Spinal cord (tissue), 10 donors: ENCODE data around the gene SLC14A1. TPM values are rescaled to one million over a fixed set of nuclear protein-coding genes. Genes with fewer than 3 reads are reported as not detected.

ENCODE experiments used
- DNase-seq, 6 donors: peaks; one replicate each; pipeline versions ENCODE4 v3.0.0 to v3.0.0-alpha.2; 2013 to 2015; ENCODE audit warnings: low spot score in 6 of 6, low read depth in 4 of 6
- H3K27ac ChIP-seq: one replicate; pipeline ENCODE4 v1.5.1; 2013; ENCODE audit warnings: low read depth, low read length, control low read depth
- H3K27me3 ChIP-seq: one replicate; pipeline ENCODE4 v1.6.1; 2013; ENCODE audit warnings: low read length; ENCODE audit not compliant: control insufficient read depth, insufficient read depth
- H3K36me3 ChIP-seq: one replicate; pipeline ENCODE4 v1.6.1; 2013; ENCODE audit warnings: low read length; ENCODE audit not compliant: control insufficient read depth, insufficient read depth
- H3K4me1 ChIP-seq: one replicate; pipeline ENCODE4 v1.6.1; 2013; ENCODE audit warnings: low read length; ENCODE audit not compliant: control insufficient read depth, insufficient read depth
- H3K4me3 ChIP-seq: one replicate; pipeline ENCODE4 v1.5.1; 2013; ENCODE audit warnings: low read depth, low read length, control low read depth
- H3K9me3 ChIP-seq: one replicate; pipeline ENCODE4 v1.6.1; 2013; ENCODE audit warnings: low read length; ENCODE audit not compliant: control insufficient read depth, insufficient read depth
- WGBS: methylation state at CpG from one replicate; pipeline ENCODE4 v1.1.5; 2013; ENCODE audit warnings: missing lambda C conversion rate; ENCODE audit not compliant: insufficient coverage; 5-methylcytosine and 5-hydroxymethylcytosine counted together
- polyA plus RNA-seq, 2 donors: library from polyadenylated mRNA; unstranded; fragments of 120-200 nt; gene quantifications; one replicate each; pipeline ENCODE4 v1.2.1, GENCODE V29; 2013; ENCODE audit not compliant: insufficient read length in 2 of 2
- total RNA-seq, 2 donors: library from RNA; depleted of rRNA in 1 of 2; stranded (reverse); fragments of 120-200 nt in 1 of 2; fragments of >200 nt in 1 of 2; gene quantifications; one replicate each; pipeline versions ENCODE4 v1.2.3 to v1.2.4, GENCODE V29; 2013 to 2014
- donor health status: healthy.

Gene SLC14A1
- total and polyA plus RNA-seq, 4 donors, result 1.1 to 19.4 (median 1.6) TPM

GRCh38 chr18:45687621-45688020 lies 36.4 kb upstream of the SLC14A1 start:
- Histone ChIP-seq H3K9me3 (no peaks in the 10 kb centered on the region), H3K4me3 (no peak overlapping the region), H3K36me3 (no peaks in the 10 kb centered on the region), H3K4me1 (peaks cover 8% of the 10 kb centered on the region), H3K27ac (no peak overlapping the region), H3K27me3 (no peaks in the 10 kb centered on the region)
- no peak for DNase-seq
- 47% methylated on average over 6 of the region's 6 CpGs for WGBS

DNA sequence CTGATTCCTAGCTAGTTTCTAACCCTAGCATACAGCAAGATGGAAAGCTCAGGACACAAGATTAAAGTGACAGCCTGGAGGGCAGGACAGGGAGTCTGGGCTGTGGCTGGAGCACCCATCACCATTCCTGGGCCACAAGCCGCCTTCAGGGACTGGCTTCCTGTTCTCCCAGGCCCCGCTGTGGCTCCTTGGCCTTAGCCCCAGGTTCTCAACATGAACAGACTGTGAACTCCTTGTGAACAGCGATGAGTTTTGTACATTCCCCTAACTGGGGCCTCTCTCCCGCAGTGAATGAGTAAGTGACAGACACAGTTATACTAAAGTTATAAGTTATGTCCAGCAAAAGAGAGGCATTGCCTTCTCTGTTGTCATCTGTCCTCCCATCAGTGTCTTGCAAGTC lies 35.9 kb upstream of the SLC14A1 start:
- no peak overlapping the region for H3K27ac ChIP-seq
- H3K4me1 ChIP-seq, result peaks cover 8% of the 10 kb centered on the region
- no peaks in the 10 kb centered on the region for H3K27me3 ChIP-seq
- no peaks in the 10 kb centered on the region for H3K9me3 ChIP-seq
- no peak for DNase-seq
- no peak overlapping the region for H3K4me3 ChIP-seq
- WGBS, result 100% methylated on average over 2 of the region's 4 CpGs
- no peaks in the 10 kb centered on the region for H3K36me3 ChIP-seq

DNA sequence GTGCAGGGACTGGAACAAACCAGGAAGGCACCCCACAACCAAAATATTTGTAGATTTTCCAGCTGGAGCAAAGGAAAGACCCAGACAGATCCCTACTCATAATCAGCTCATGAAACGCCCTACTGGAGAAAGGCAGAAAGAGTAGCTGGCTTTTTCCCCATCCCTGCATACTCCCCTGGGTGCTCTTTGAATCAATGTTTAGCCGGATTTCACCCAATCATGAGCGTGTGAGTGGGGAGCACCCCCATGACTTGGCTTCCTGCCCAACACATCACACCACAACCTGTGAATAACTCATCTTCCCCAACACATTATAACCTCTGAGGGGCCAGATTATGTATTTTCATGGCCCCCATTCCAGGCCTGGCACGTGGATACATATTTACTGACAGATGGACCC lies 35.1 kb upstream of the SLC14A1 start:
- H3K36me3 ChIP-seq, result no peaks in the 10 kb centered on the region
- peaks cover 8% of the 10 kb centered on the region for H3K4me1 ChIP-seq
- H3K27me3 ChIP-seq, result no peaks in the 10 kb centered on the region
- no peak overlapping the region for H3K27ac ChIP-seq
- 71% methylated on average over 3 of the region's 4 CpGs for WGBS
- no peaks in the 10 kb centered on the region for H3K9me3 ChIP-seq
- no peak overlapping the region for H3K4me3 ChIP-seq
- peak in 2 of 6 donors; percentile 6 to 44 for DNase-seq

DNA sequence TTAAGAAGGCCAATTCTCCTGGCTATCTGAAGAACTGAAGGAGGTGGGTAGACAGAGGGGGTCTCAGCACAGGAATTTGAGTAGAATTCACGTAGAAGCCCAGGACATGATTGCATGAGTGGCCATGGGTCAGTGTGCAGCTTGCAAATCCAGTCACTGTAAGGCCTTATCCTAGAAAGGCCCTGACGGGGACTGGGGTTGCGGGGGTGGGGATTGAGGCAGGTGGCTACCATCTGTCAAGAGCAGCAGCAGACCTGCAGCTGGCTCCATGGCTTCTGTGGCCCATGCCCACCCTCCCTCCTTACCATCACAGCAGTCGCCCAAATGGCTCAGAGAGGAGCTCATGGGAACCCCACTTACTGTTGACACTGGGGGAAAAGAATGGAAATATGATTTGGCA lies 34.6 kb upstream of the SLC14A1 start:
- H3K27me3 ChIP-seq, result no peaks in the 10 kb centered on the region
- H3K9me3 ChIP-seq, result peaks cover under 1% of the 10 kb centered on the region
- H3K4me3 ChIP-seq, result no peak overlapping the region
- H3K36me3 ChIP-seq, result no peaks in the 10 kb centered on the region
- 100% methylated on average over 1 of the region's 4 CpGs for WGBS
- H3K27ac ChIP-seq, result no peak overlapping the region
- peaks cover 8% of the 10 kb centered on the region for H3K4me1 ChIP-seq
- no peak for DNase-seq

DNA sequence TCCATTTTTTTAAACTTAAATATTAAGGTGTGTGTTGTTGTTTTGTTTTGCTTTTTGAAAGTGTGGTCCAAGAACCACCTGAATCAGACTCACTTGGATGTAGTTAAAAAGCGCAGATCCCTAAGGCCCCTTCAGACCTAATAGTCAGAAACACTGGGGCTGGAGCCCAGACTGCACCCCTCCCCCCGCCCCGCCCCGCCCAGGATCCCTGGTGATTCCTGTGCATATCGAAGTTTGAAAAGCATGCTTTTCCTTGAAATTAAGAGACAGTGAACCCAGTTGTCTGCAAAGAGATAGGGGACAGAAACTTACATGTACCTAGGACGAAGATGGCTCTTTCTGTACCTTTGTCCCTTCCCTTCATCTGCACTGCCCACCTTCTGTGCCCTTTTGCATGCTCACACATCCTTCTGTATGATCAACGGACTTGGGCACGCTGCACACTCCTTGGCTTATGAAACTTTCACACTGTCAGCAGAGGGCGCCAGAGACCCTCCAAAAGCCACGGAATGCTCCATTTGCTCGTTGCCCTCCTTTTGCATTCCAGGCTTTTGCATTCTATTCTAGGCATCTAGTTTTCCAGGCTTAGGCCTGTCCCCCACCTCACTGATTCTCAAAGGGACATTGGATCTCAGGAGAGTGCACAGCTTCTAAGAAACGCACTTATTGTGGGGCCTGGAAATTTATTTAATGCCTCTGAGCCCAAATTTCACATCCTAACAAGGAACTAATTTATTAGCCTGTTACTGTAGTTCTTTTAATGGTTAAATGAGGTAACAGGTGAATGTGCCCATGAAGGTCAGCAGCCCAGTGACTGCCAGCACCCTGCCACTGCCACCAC lies 32.8 kb upstream of the SLC14A1 start:
- WGBS, result 2% methylated on average over 6 of the region's 12 CpGs

DNA sequence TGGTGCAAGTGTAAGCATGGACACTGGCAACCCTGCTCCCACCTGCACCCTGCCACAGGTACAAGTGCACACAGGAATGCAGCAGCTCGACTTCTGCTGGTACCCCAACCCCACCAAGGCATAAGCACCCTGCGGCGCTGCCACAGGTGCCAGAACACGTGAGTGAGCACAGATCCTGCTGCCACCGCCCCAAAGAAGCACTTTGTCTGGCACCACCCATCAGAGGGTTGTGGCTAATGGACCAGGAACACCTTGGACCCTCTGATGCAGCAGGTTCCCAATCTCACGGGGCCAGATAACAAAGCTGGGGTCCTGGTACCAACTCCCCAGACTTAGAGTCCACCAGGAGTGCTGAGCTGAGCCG lies 32.2 kb upstream of the SLC14A1 start:
- 83% methylated on average over 6 of the region's 7 CpGs for WGBS
- DNase-seq, result no peak

More for the DNA sequence above, 32.8 kb upstream of the SLC14A1 start:
- H3K9me3 ChIP-seq, result peaks cover 2% of the 10 kb centered on the region
- peaks cover 8% of the 10 kb centered on the region for H3K4me1 ChIP-seq
- DNase-seq, result peak; percentile 61 to 92 (median 70)
- no peaks in the 10 kb centered on the region for H3K27me3 ChIP-seq
- no peak overlapping the region for H3K27ac ChIP-seq
- H3K36me3 ChIP-seq, result no peaks in the 10 kb centered on the region
- no peak overlapping the region for H3K4me3 ChIP-seq

DNA sequence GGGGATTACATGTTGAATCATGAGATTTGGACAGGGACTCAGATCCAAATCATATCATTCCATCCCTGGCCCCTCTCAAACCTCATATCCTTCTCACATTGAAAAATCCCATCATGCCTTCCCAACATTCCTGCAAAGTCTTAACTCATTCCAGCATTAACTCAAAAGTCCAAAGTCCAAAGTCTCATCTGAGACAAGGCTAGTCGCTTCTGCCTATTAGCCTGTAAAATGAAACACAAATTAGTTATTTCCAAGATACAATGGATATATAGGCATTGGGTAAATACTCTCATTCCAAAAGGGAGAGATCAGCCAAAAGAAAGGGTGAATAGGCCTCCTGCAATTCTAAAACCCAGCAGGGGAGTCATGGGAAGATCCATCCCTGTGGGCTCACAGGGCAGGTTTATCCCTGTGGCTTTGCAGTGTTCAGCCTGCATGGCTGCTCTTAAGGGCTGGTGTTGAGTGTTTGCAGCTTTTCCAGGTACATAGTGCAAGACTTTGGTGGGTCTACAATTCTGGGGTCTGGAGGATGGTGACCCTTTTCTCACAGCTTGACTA lies 21.2 kb upstream of the SLC14A1 start:
- no CpG with 5 or more reads among the region's 1 CpG for WGBS
- no peak for DNase-seq
- Histone ChIP-seq H3K27me3 (no peaks in the 10 kb centered on the region), H3K36me3 (no peaks in the 10 kb centered on the region), H3K27ac (no peak overlapping the region), H3K4me1 (no peaks in the 10 kb centered on the region), H3K9me3 (peaks cover 3% of the 10 kb centered on the region), H3K4me3 (no peak overlapping the region)

More for the DNA sequence above, 32.2 kb upstream of the SLC14A1 start:
- Histone ChIP-seq H3K27me3 (no peaks in the 10 kb centered on the region), H3K4me3 (no peak overlapping the region), H3K4me1 (peaks cover 8% of the 10 kb centered on the region), H3K36me3 (no peaks in the 10 kb centered on the region), H3K27ac (no peak overlapping the region), H3K9me3 (peaks cover 2% of the 10 kb centered on the region)

- Histone ChIP-seq H3K27me3 (no peaks in the 10 kb centered on the region), H3K4me1 (no peaks in the 10 kb centered on the region), H3K27ac (no peak overlapping the region), H3K9me3 (no peaks in the 10 kb centered on the region), H3K36me3 (no peaks in the 10 kb centered on the region), H3K4me3 (no peak overlapping the region)
- 66% methylated on average over 2 of the region's 4 CpGs for WGBS
- no peak for DNase-seq
These were observed 15.2 kb upstream of the SLC14A1 start for GRCh38 chr18:45708831-45709230.

DNA sequence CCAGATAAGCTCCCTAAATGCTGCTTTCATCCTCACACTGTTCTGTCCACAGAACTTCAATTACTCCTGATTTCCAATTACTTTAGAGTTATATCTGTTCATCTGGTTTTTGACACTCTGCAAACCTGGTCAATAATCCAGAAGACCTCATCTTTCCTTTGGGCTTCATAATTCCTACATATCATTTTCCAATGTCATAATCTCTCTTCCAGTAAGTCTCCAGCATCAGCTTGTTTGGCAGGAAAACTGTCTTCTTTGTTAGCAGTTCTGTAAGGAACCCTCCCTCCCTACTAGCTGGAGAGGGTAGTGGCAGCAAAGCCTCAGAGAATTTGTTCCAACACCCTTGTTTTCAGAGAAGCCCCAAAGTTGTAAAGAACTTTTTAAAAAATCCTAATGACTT lies 11.9 kb upstream of the SLC14A1 start:
- Histone ChIP-seq H3K4me1 (peaks cover 3% of the 10 kb centered on the region), H3K27ac (no peak overlapping the region), H3K27me3 (no peaks in the 10 kb centered on the region), H3K4me3 (no peak overlapping the region), H3K9me3 (no peaks in the 10 kb centered on the region), H3K36me3 (no peaks in the 10 kb centered on the region)
- no peak for DNase-seq

GRCh38 chr18:45713239-45713638 lies 10.7 kb upstream of the SLC14A1 start:
- Histone ChIP-seq H3K27me3 (no peaks in the 10 kb centered on the region), H3K36me3 (no peaks in the 10 kb centered on the region), H3K4me3 (no peak overlapping the region), H3K4me1 (peaks cover 3% of the 10 kb centered on the region), H3K9me3 (no peaks in the 10 kb centered on the region), H3K27ac (no peak overlapping the region)
- WGBS, result no CpG with 5 or more reads among the region's 1 CpG
- no peak for DNase-seq
